SK-N-SH (cell line): ENCODE measurements around the gene ANKRD49. TPM values are rescaled to one million over a fixed set of nuclear protein-coding genes. Genes with fewer than 3 reads are reported as not detected.

Source experiments
- CTCF ChIA-PET: fragments of 300-600, 350-600 bp; formaldehyde crosslinking; extraction: SDS; loops from one replicate; lab custom pipeline; 2021; lab: Yijun Ruan, JAX
- POLR2A ChIA-PET: fragments of 350-600 bp; sonication (Branson Sonifier 250); formaldehyde crosslinking; extraction: SDS; loops from one replicate; lab custom pipeline; 2020; ENCODE audit warnings: antibody characterized with exemption, inconsistent platforms; lab: Yijun Ruan, JAX
- DNase-seq: peaks from one replicate; pipeline ENCODE4 v3.0.0; 2012
- H2AFZ ChIP-seq: fragments of 200-600 bp; sonication (generic); 2 replicates; pipeline ENCODE4 v1.8.1; 2016; ENCODE audit warnings: antibody characterized with exemption, mild to moderate bottlenecking, low read depth
- H3F3A ChIP-seq: fragments of 200-600 bp; sonication (generic); replicated peaks from 2 replicates; pipeline ENCODE3; 2016; ENCODE audit warnings: antibody characterized with exemption, mild to moderate bottlenecking; ENCODE audit not compliant: insufficient read depth
- H3K27ac ChIP-seq, 2 experiments: fragments of 200-500 bp in 1 of 2; fragments of 200-600 bp in 1 of 2; sonication (Bioruptor generic) in 1 of 2; sonication (generic), shearing (Covaris generic) in 1 of 2; 2 replicates each; pipeline versions ENCODE4 v1.5.1 to v1.6.1; 2014 to 2016; ENCODE audit warnings: low read depth in 2 of 2, inconsistent platforms in 1 of 2, low read length in 1 of 2, mild to moderate bottlenecking in 1 of 2, mixed read lengths in 1 of 2
- H3K27me3 ChIP-seq: fragments of 200-600 bp; sonication (generic), shearing (Covaris generic); 2 replicates; pipeline ENCODE4 v1.6.1; 2016; ENCODE audit warnings: mixed run types; ENCODE audit not compliant: insufficient read depth
- H3K36me3 ChIP-seq, 2 experiments: fragments of 200-500 bp in 1 of 2; fragments of 200-600 bp in 1 of 2; sonication (Bioruptor generic) in 1 of 2; sonication (generic) in 1 of 2; replicated peaks in 1 of 2; 2 replicates each; pipeline versions ENCODE3 to v1.5.1; 2014 to 2016; ENCODE audit warnings: low read length in 1 of 2, mild to moderate bottlenecking in 1 of 2; ENCODE audit not compliant: insufficient read depth in 2 of 2, control insufficient read depth in 1 of 2
- H3K4me1 ChIP-seq, 2 experiments: fragments of 200-500 bp in 1 of 2; fragments of 200-600 bp in 1 of 2; sonication (Bioruptor generic) in 1 of 2; sonication (generic), shearing (Covaris generic) in 1 of 2; 2 replicates each; pipeline versions ENCODE4 v1.5.1 to v1.6.1; 2014 to 2016; ENCODE audit warnings: low read depth in 1 of 2, low read length in 1 of 2, mixed run types in 1 of 2; ENCODE audit not compliant: insufficient read depth in 2 of 2, control insufficient read depth in 1 of 2
- H3K4me2 ChIP-seq: fragments of 200-600 bp; sonication (generic), shearing (Covaris generic); 2 replicates; pipeline ENCODE4 v1.6.1; 2017; ENCODE audit warnings: mixed run types
- H3K4me3 ChIP-seq, 2 experiments: fragments of 200-500 bp in 1 of 2; fragments of 200-600 bp in 1 of 2; sonication (Bioruptor generic) in 1 of 2; sonication (generic), shearing (Covaris generic) in 1 of 2; 2 replicates each; pipeline versions ENCODE4 v1.5.1 to v1.8.1; 2014 to 2016; ENCODE audit warnings: low read depth in 2 of 2, inconsistent platforms in 1 of 2, low read length in 1 of 2, mild to moderate bottlenecking in 1 of 2, mixed read lengths in 1 of 2, moderate library complexity in 1 of 2
- H3K79me2 ChIP-seq: fragments of 200-600 bp; sonication (generic); 2 replicates; pipeline ENCODE4 v1.8.1; 2017; ENCODE audit warnings: mild to moderate bottlenecking; ENCODE audit not compliant: insufficient read depth
- H3K9ac ChIP-seq: fragments of 200-600 bp; sonication (generic); 2 replicates; pipeline ENCODE4 v1.6.1; 2017; ENCODE audit warnings: mixed run types
- H3K9me2 ChIP-seq: fragments of 200-600 bp; sonication (generic); 2 replicates; pipeline ENCODE4 v1.6.1; 2017; ENCODE audit warnings: mixed run types
- H3K9me3 ChIP-seq: fragments of 200-600 bp; sonication (generic); 2 replicates; pipeline ENCODE4 v1.6.1; 2017; ENCODE audit warnings: mixed run types, mild to moderate bottlenecking, moderate library complexity
- H4K20me1 ChIP-seq: fragments of 200-600 bp; sonication (generic); 2 replicates; pipeline ENCODE4 v1.6.1; 2017; ENCODE audit warnings: mild to moderate bottlenecking, mixed run types; ENCODE audit not compliant: insufficient read depth
- ELF1 ChIP-seq: IDR thresholded peaks from 2 replicates; pipeline ENCODE4 v1.4.0; 2012
- FOSL2 ChIP-seq: IDR thresholded peaks from 2 replicates; pipeline ENCODE4 v1.4.0; 2012; ENCODE audit warnings: low read depth, mild to moderate bottlenecking, moderate library complexity, borderline replicate concordance
- GABPA ChIP-seq: IDR thresholded peaks from 2 replicates; pipeline ENCODE4 v1.4.0; 2012; ENCODE audit warnings: low read depth, mild to moderate bottlenecking
- GATA2 ChIP-seq: sonication (generic); formaldehyde crosslinking; IDR thresholded peaks from 2 replicates; pipeline ENCODE4 v1.5.0; 2020; ENCODE audit warnings: mild to moderate bottlenecking, missing genetic modification reagents
- IRF3 ChIP-seq: fragments of 150-350 bp; IDR thresholded peaks from 2 replicates; pipeline ENCODE4 v1.6.1; 2016; ENCODE audit warnings: mild to moderate bottlenecking, low read depth, low read length
- MEF2A ChIP-seq: IDR thresholded peaks from 2 replicates; pipeline ENCODE4 v1.4.0; 2012; ENCODE audit warnings: low read depth, borderline replicate concordance
- MXI1 ChIP-seq: IDR thresholded peaks from 2 replicates; pipeline ENCODE4 v1.6.1; 2012; ENCODE audit warnings: mild to moderate bottlenecking, low read depth, low read length, improper control_type of control experiment
- RCOR1 ChIP-seq: fragments of 150-350 bp; IDR thresholded peaks from 2 replicates; pipeline ENCODE4 v1.6.1; 2017; ENCODE audit warnings: antibody characterized with exemption, low read length
- REST ChIP-seq: IDR thresholded peaks from 2 replicates; pipeline ENCODE4 v1.6.1; 2012; ENCODE audit warnings: mild to moderate bottlenecking, low read depth, low read length, moderate library complexity
- RFX5 ChIP-seq: IDR thresholded peaks from 2 replicates; pipeline ENCODE4 v1.6.1; 2012; ENCODE audit warnings: mild to moderate bottlenecking, improper control_type of control experiment, low read length
- TCF12 ChIP-seq: IDR thresholded peaks from 2 replicates; pipeline ENCODE4 v1.4.0; 2012
- USF1 ChIP-seq: IDR thresholded peaks from 2 replicates; pipeline ENCODE4 v1.4.0; 2012; ENCODE audit warnings: low read depth, borderline replicate concordance
- USF2 ChIP-seq: fragments of 150-350 bp; IDR thresholded peaks from 2 replicates; pipeline ENCODE4 v1.6.1; 2017; ENCODE audit warnings: antibody characterized with exemption, low read length, low read depth, borderline replicate concordance
- WGBS: methylation state at CpG from one replicate; pipeline ENCODE4 v1.1.6; 2017; ENCODE audit warnings: low lambda C conversion rate; 5-methylcytosine and 5-hydroxymethylcytosine counted together
- polyA plus RNA-seq, 3 experiments: library from polyadenylated mRNA; depleted of rRNA; stranded (reverse); fragments of >200 nt; gene quantifications; 2 replicates each; pipeline ENCODE4 v1.2.3, GENCODE V29; 2012

ANKRD49 gene
- polyA plus RNA-seq, 1 of the 3 experiments (the other 2 are of a cell fraction), result 4.9 TPM

GRCh38 chr11:94539420-94539819 lies 45.6 kb downstream of the ANKRD49 start:
- Histone ChIP-seq H2AFZ (no peak overlapping the region), H3K9me3 (no peaks in the 10 kb centered on the region), H3K4me2 (no peak overlapping the region), H4K20me1 (no peaks in the 10 kb centered on the region), H3K79me2 (peaks cover 1% of the 10 kb centered on the region; the same call in 1 of the 2 replicates), H3K9ac (no peak overlapping the region), H3K27ac (no peak overlapping the region), H3K27me3 (no peaks in the 10 kb centered on the region), H3K4me1 (no peaks in the 10 kb centered on the region; a peak in 1 of 4 replicates), H3F3A (peaks cover 6% of the 10 kb centered on the region), H3K9me2 (no peaks in the 10 kb centered on the region), H3K36me3 (no peaks in the 10 kb centered on the region), H3K4me3 (no peak overlapping the region)
- TF ChIP-seq RFX5 (no peak), RCOR1 (no peak), USF2 (no peak), GABPA (no peak), MEF2A (no peak), REST (no peak), USF1 (no peak), TCF12 (no peak), FOSL2 (no peak), GATA2 (CRISPR knock-in tag) (no peak), IRF3 (no peak), MXI1 (no peak), ELF1 (no peak)
- 83% methylated on average over 1 of the region's 1 CpG for WGBS
- CTCF ChIA-PET, result interaction anchor here (1.9 kb wide), 1 partner anchor 20 kb away, joined by 5 read pairs; no protein-coding TSS in a partner anchor
- DNase-seq, result no peak
- POLR2A ChIA-PET, result no interaction called here
